ENCODE measurements around the gene ZCCHC17.

- TF ChIP-seq CTCF (IDR thresholded peaks at IDR 0.05), result no peak
- no peak for TF ChIP-seq POLR2A (IDR thresholded peaks at IDR 0.05)
These were observed 50.0 kb downstream of the ZCCHC17 start for GRCh38 chr1:31346785-31347184.
